Panc1 (cell line): ENCODE results near the gene DNMT3A. TPM values are rescaled to one million over a fixed set of nuclear protein-coding genes. Genes with fewer than 3 reads are reported as not detected.

Source experiments
- ATAC-seq: fragments of 200-7000 bp; cut with Tn5 transposase; 2 replicates; pipeline ENCODE4 v1.9.1; 2020; ENCODE audit warnings: mild to moderate bottlenecking, moderate library complexity
- BruUV-seq: library from RNA; stranded (reverse); fragments of 400-500 nt; replicated peaks from 2 replicates; lab custom pipeline; 2021; lab: Mats Ljungman, UMichigan
- CTCF ChIA-PET: fragments of 300-600 bp; sonication (Branson Sonifier 250); formaldehyde crosslinking; loops from one replicate; lab custom pipeline; 2022; ENCODE audit warnings: antibody characterized with exemption; lab: Charles Lee
- POLR2A ChIA-PET: fragments of 300-600 bp; sonication (Branson Sonifier 250); formaldehyde crosslinking; loops from one replicate; lab custom pipeline; 2022; ENCODE audit warnings: antibody characterized with exemption; lab: Charles Lee
- DNase-seq: peaks from one replicate; pipeline ENCODE4 v3.0.0-alpha.2; 2010; ENCODE audit warnings: low read depth, low spot score
- H3K27ac ChIP-seq: 2 replicates; pipeline ENCODE4 v1.5.1; 2011; ENCODE audit warnings: mild to moderate bottlenecking, low read length, inconsistent platforms
- H3K27me3 ChIP-seq: fragments of 200-500 bp; sonication (Bioruptor generic); 2 replicates; pipeline ENCODE4 v1.6.0; 2014; ENCODE audit warnings: low read length, inconsistent platforms; ENCODE audit not compliant: control insufficient read depth, insufficient read depth
- H3K36me3 ChIP-seq: fragments of 200-500 bp; sonication (Bioruptor generic); 2 replicates; pipeline ENCODE4 v1.5.1; 2014; ENCODE audit warnings: inconsistent platforms, mild to moderate bottlenecking, low read length, moderate library complexity; ENCODE audit not compliant: control insufficient read depth, insufficient read depth
- H3K4me1 ChIP-seq: 2 replicates; pipeline ENCODE4 v1.5.1; 2011; ENCODE audit warnings: inconsistent platforms, mild to moderate bottlenecking, low read length, moderate library complexity; ENCODE audit not compliant: control insufficient read depth, insufficient read depth
- H3K4me3 ChIP-seq, 2 experiments: 2 replicates each; pipeline ENCODE4 v1.5.1; 2011 to 2012; ENCODE audit warnings: low read depth in 2 of 2, low read length in 2 of 2, mild to moderate bottlenecking in 2 of 2, inconsistent platforms in 1 of 2, moderate library complexity in 1 of 2
- H3K9me3 ChIP-seq: fragments of 200-500 bp; sonication (Bioruptor generic); 2 replicates; pipeline ENCODE4 v1.5.1; 2014; ENCODE audit warnings: low read depth, mild to moderate bottlenecking, inconsistent platforms, low read length, moderate library complexity; ENCODE audit not compliant: control insufficient read depth, insufficient read depth
- POLR2AphosphoS5 ChIP-seq: IDR thresholded peaks from 2 replicates; pipeline ENCODE4 v1.6.1; 2012; ENCODE audit warnings: mild to moderate bottlenecking, low read depth, low read length, moderate library complexity
- SIN3A ChIP-seq: IDR thresholded peaks from 2 replicates; pipeline ENCODE4 v1.6.1; 2012; ENCODE audit warnings: low read depth, mild to moderate bottlenecking, low read length, moderate library complexity, borderline replicate concordance; ENCODE audit not compliant: insufficient read depth
- TCF7L2 ChIP-seq: IDR thresholded peaks from 2 replicates; pipeline ENCODE4 v1.6.1; 2011; ENCODE audit warnings: mild to moderate bottlenecking, low read depth, low read length, inconsistent platforms
- in situ Hi-C: cut with HindIII; loops from 2 replicates; pipeline ENCODE4 v1.10.0; 2016; ENCODE audit warnings: low sequenced_read_pairs, low pct_unique_long_range_greater_than_20kb
- intact Hi-C: fragments of 100-400 bp; cut with micrococcal nuclease; formaldehyde crosslinking; loops from one replicate; pipeline ENCODE4 v1.10.0; 2022; ENCODE audit not compliant: unreplicated experiment
- total RNA-seq: library from RNA; stranded (reverse); gene quantifications from one replicate; pipeline ENCODE4 v1.2.1, GENCODE V29; 2021; ENCODE audit not compliant: unreplicated experiment
- TF ChIP-seq, protein P1 (sequence below): fragments of 450-650 bp; IDR thresholded peaks from 2 replicates; pipeline ENCODE4 v1.5.1; 2017; ENCODE audit warnings: mild to moderate bottlenecking
- TF ChIP-seq, protein P2 (sequence below), 2 experiments: IDR thresholded peaks; 2 replicates each; pipeline ENCODE4 v1.6.1; 2011 to 2012; ENCODE audit warnings: low read depth in 2 of 2, control low read depth in 1 of 2, low read length in 1 of 2, mild to moderate bottlenecking in 1 of 2, moderate library complexity in 1 of 2; ENCODE audit not compliant: insufficient read depth in 1 of 2

DNMT3A gene
- total RNA-seq, 1 experiment from 2014 or later, result 29.3 TPM

DNA sequence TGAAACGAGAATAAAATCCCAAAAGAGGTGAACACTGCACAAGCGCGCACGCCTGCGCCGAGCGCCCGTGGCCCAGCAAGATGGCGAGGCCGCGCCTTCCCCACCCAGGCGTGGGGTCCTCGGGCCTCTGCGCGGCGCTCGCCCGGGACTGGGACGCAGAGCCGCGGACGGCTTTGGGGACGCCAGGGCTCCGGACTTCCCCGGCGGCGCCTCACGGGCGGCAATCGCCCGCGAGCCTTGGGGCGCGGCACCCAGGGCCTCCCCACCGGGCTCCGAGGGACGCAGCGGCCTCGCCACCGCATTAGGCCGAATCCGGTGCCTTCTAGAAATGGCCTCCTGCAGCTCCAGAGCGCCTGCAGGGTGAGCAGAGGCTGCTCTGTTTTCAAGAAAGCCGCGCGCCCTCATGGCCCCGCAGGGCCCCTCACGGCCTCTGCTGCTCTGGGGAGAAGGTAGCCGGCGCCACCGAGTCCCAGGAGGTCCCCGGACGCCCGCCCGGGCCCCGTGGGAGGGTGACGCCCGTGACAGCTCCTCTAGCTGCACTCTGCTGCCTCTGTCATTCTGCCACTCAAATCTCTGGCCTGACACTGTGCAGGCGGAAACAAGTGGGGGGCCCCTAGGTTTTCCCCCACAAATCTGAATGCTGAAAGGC is 137.4 kb downstream of the DNMT3A start:
- ChIA-PET CTCF (no interaction called here), POLR2A (no interaction called here)
- in situ Hi-C loops, result no loop called here
- no peak for DNase-seq
- ATAC-seq, result no peak
- no peak for TF ChIP-seq SIN3A
- TF ChIP-seq TCF7L2, result no peak
- no peak for TF ChIP-seq POLR2AphosphoS5
- TF ChIP-seq, protein P1, sequence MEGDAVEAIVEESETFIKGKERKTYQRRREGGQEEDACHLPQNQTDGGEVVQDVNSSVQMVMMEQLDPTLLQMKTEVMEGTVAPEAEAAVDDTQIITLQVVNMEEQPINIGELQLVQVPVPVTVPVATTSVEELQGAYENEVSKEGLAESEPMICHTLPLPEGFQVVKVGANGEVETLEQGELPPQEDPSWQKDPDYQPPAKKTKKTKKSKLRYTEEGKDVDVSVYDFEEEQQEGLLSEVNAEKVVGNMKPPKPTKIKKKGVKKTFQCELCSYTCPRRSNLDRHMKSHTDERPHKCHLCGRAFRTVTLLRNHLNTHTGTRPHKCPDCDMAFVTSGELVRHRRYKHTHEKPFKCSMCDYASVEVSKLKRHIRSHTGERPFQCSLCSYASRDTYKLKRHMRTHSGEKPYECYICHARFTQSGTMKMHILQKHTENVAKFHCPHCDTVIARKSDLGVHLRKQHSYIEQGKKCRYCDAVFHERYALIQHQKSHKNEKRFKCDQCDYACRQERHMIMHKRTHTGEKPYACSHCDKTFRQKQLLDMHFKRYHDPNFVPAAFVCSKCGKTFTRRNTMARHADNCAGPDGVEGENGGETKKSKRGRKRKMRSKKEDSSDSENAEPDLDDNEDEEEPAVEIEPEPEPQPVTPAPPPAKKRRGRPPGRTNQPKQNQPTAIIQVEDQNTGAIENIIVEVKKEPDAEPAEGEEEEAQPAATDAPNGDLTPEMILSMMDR, result no peak
- TF ChIP-seq, protein P2, sequence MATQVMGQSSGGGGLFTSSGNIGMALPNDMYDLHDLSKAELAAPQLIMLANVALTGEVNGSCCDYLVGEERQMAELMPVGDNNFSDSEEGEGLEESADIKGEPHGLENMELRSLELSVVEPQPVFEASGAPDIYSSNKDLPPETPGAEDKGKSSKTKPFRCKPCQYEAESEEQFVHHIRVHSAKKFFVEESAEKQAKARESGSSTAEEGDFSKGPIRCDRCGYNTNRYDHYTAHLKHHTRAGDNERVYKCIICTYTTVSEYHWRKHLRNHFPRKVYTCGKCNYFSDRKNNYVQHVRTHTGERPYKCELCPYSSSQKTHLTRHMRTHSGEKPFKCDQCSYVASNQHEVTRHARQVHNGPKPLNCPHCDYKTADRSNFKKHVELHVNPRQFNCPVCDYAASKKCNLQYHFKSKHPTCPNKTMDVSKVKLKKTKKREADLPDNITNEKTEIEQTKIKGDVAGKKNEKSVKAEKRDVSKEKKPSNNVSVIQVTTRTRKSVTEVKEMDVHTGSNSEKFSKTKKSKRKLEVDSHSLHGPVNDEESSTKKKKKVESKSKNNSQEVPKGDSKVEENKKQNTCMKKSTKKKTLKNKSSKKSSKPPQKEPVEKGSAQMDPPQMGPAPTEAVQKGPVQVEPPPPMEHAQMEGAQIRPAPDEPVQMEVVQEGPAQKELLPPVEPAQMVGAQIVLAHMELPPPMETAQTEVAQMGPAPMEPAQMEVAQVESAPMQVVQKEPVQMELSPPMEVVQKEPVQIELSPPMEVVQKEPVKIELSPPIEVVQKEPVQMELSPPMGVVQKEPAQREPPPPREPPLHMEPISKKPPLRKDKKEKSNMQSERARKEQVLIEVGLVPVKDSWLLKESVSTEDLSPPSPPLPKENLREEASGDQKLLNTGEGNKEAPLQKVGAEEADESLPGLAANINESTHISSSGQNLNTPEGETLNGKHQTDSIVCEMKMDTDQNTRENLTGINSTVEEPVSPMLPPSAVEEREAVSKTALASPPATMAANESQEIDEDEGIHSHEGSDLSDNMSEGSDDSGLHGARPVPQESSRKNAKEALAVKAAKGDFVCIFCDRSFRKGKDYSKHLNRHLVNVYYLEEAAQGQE (IDR thresholded peaks at IDR 0.05; ENCODE audit: insufficient read depth in 1 of 2, low read depth in 2 of 2, low read length in 1 of 2), result no peak
- Histone ChIP-seq H3K36me3 (no peaks in the 10 kb centered on the region), H3K9me3 (no peaks in the 10 kb centered on the region), H3K4me3 (no peak overlapping the region), H3K27me3 (no peaks in the 10 kb centered on the region), H3K27ac (no peak overlapping the region), H3K4me1 (no peaks in the 10 kb centered on the region)
- intact Hi-C loops, result no loop called here
- BruUV-seq, result no TSS peak

DNA sequence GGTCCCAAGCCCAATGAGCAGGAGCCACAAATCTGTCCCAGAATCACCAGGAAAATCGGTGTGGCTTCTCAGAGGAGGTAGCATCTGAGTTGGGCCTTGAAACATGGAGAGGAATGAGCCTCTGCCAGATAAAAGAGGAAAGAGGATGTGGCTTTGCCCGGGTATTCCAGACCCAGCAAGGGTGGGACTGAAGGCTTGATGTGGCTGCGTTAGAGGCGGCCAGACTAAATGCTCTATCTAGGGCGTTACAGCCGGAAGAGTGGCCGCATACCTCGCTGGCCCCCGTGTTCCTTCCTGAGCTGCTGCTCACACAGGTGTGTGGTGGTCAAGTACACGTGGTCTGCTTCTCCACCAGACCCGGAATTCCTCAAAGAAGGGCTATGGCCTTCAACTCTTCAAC is 139.4 kb downstream of the DNMT3A start:
- H3K9me3 ChIP-seq, result no peaks in the 10 kb centered on the region
- no peaks in the 10 kb centered on the region for H3K4me1 ChIP-seq
- H3K27ac ChIP-seq, result no peak overlapping the region
- TF ChIP-seq, protein P1, result no peak
- TF ChIP-seq POLR2AphosphoS5, result no peak
- TF ChIP-seq, protein P2 (IDR thresholded peaks at IDR 0.05; ENCODE audit: insufficient read depth in 1 of 2, low read depth in 2 of 2, low read length in 1 of 2), result no peak
- TF ChIP-seq SIN3A, result no peak
- TF ChIP-seq TCF7L2, result no peak
- no peak for ATAC-seq
- H3K36me3 ChIP-seq, result no peaks in the 10 kb centered on the region
- no peaks in the 10 kb centered on the region for H3K27me3 ChIP-seq
- ChIA-PET CTCF (no interaction called here), POLR2A (no interaction called here)
- intact Hi-C loops, result no loop called here
- H3K4me3 ChIP-seq, result no peak overlapping the region
- BruUV-seq, result no TSS peak
- DNase-seq, result no peak
- in situ Hi-C loops, result no loop called here
